ENCODE results near the gene NPAS2.

NPAS2 gene

DNA sequence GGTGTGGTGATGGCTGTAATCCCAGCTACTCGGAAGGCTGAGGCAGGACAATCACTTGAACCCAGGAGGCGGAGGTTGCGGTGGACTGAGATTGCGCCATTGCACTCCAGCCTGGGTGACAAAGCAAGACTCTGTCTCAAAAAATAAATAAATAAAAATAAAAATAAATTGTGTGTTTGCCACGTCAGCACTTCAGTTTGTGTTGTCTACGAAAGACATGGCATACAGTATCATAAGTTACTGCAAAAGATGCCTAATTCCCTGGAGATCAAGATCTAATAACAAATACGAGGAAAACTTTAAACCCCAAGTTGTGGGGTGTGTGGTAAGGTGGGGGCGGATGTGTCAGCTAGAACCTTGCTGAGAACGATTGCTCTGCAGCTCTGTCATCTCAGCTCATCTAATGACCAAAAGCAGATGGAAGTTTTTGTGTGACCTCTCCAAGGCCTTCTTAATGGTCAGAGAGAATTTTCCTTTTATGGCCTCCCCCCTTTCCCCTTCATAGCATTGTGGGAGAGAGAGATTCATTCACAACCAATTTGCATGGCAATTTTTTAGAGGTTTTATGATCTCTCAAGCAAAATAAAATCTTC is 11.3 kb downstream of the NPAS2 start:
- TF ChIP-seq ZFX (IDR thresholded peaks at IDR 0.05) (no peak), CTCF (conservative IDR thresholded peaks at IDR 0.05) (no peak)
- H3K27ac ChIP-seq: no peak overlapping the region

DNA sequence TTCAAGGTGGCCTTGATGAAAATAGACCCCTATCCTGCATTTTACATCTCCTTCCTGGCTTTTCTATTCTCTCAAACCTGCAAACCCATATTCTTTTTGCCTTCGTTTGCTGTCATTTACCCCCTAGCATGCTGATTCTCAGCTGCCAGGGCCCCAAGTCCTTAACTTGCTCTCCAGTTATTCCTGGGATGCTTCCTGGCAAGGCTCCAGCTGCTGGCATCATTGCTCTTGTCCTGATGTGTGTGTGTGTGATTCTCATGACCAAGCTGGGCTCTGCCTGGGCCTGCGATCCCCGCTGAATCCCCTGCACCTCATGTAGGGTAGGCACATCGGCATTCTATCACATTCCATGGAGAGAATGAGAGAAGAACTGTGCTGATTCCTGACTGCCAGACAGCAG is 11.9 kb downstream of the NPAS2 start:
- TF ChIP-seq ZFX (IDR thresholded peaks at IDR 0.05) (no peak), CTCF (conservative IDR thresholded peaks at IDR 0.05) (no peak)
- no peak overlapping the region for H3K27ac ChIP-seq

DNA sequence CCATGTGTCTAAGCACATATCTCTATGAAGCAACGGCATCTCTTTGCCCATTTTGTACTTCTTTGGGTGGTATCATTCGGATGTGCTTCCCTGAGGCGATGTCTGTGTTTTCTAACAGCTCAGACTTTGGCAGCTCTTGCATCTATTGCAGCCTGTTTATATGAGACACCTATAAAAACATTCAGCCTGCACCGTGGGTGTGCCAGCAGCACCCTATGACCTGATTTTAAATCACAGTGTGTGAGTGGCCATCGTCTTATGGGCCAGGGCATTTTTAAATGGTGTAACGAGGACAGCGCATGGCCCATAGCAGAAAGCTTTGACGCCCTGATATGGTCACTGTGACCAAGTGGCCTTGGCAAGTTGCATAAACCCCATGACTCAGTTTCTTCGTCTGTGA is 12.9 kb downstream of the NPAS2 start:
- TF ChIP-seq CTCF (conservative IDR thresholded peaks at IDR 0.05): no peak
- no peak for TF ChIP-seq ZFX (IDR thresholded peaks at IDR 0.05)
- H3K27ac ChIP-seq: no peak overlapping the region

DNA sequence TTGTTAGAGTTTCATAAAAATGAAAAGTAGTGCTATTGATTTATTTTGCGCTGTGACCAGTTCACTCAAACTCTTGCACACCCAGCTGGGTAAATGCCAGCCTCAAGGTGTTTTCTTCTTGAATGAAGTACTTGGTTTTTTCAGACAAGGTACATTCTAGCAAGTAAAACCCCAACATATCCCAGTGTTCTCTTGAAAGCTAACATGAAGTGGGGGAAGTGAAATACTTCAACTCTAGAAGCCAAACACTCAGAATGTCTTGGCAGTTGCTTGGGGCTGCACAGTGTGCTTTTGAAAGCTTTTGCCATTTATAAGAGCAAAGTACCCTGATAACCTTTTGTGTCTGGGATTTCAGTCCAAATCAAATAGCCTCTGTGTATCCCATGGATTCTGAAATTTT is 13.4 kb downstream of the NPAS2 start:
- no peak overlapping the region for H3K27ac ChIP-seq
- no peak for TF ChIP-seq ZFX (IDR thresholded peaks at IDR 0.05)
- TF ChIP-seq CTCF (conservative IDR thresholded peaks at IDR 0.05): no peak

GRCh38 chr2:100834221-100834620 is 14.3 kb downstream of the NPAS2 start:
- TF ChIP-seq ZFX (IDR thresholded peaks at IDR 0.05) (no peak), CTCF (conservative IDR thresholded peaks at IDR 0.05) (no peak)

GRCh38 chr2:100835006-100835659 is 15.2 kb downstream of the NPAS2 start:
- H3K27ac ChIP-seq: no peak overlapping the region
- TF ChIP-seq CTCF (conservative IDR thresholded peaks at IDR 0.05) (no peak), ZFX (IDR thresholded peaks at IDR 0.05) (no peak)

More at GRCh38 chr2:100834221-100834620, 14.3 kb downstream of the NPAS2 start:
- no peak overlapping the region for H3K27ac ChIP-seq

- TF ChIP-seq CTCF (conservative IDR thresholded peaks at IDR 0.05) (no peak), ZFX (IDR thresholded peaks at IDR 0.05) (no peak)
Measured at GRCh38 chr2:100840519-100840918, 20.6 kb downstream of the NPAS2 start.

More at GRCh38 chr2:100840519-100840918, 20.6 kb downstream of the NPAS2 start:
- H3K27ac ChIP-seq: no peak overlapping the region

Measured in C4-2B (cell line).